Right lobe of liver (tissue), 6 donors: ENCODE results near the gene MEG3. TPM values are rescaled to one million over a fixed set of nuclear protein-coding genes. Genes with fewer than 3 reads are reported as not detected.
A peak's percentile ranks its signal among the peaks of the same experiment; 100 is the strongest.

ENCODE experiments used
- ATAC-seq, 4 donors: fragments of 200-7000 bp; cut with Tn5 transposase; one replicate each; pipeline ENCODE4 v1.9.1; 2020; ENCODE audit warnings: mild to moderate bottlenecking in 4 of 4, moderate library complexity in 4 of 4
- DNase-seq, 3 donors: peaks; one replicate each; pipeline ENCODE4 v3.0.0-alpha.2; 2020
- H3K27ac ChIP-seq, 3 donors: fragments of 200-600 bp; one replicate each; pipeline ENCODE4 v1.8.0; 2022
- H3K27me3 ChIP-seq, 2 donors: fragments of 200-600 bp; one replicate each; pipeline ENCODE4 v1.8.0; 2022
- H3K36me3 ChIP-seq, 4 donors: fragments of 200-600 bp; sonication (generic) in 1 of 4; one replicate each; pipeline versions ENCODE4 v1.5.1 to v1.8.0; 2017 to 2022; ENCODE audit warnings: control low read depth in 1 of 4
- H3K4me1 ChIP-seq, 4 donors: fragments of 200-600 bp; sonication (generic) in 1 of 4; one replicate each; pipeline versions ENCODE4 v1.5.1 to v1.8.0; 2017 to 2022; ENCODE audit warnings: control low read depth in 1 of 4
- H3K4me3 ChIP-seq, 3 donors: fragments of 200-600 bp; one replicate each; pipeline ENCODE4 v1.8.0; 2022
- H3K9me3 ChIP-seq, 4 donors: fragments of 200-600 bp; sonication (generic) in 1 of 4; one replicate each; pipeline versions ENCODE4 v1.5.1 to v1.8.0; 2017 to 2022; ENCODE audit warnings: control low read depth in 1 of 4
- CTCF ChIP-seq, 4 donors: fragments of 200-600 bp in 3 of 4; fragments of 450-650 bp in 1 of 4; IDR thresholded peaks; one replicate each; pipeline versions ENCODE4 v1.5.1 to v1.8.0; 2016 to 2022; ENCODE audit warnings: antibody characterized with exemption in 4 of 4, mild to moderate bottlenecking in 2 of 4
- POLR2A ChIP-seq: fragments of 450-650 bp; IDR thresholded peaks from one replicate; pipeline ENCODE4 v1.6.1; 2017; ENCODE audit warnings: antibody characterized with exemption, mild to moderate bottlenecking
- WGBS: methylation state at CpG from one replicate; pipeline ENCODE4 v1.1.6; 2018; ENCODE audit warnings: low coverage, low lambda C conversion rate; ENCODE audit not compliant: insufficient coverage; ENCODE audit errors: missing lambda C conversion rate; 5-methylcytosine and 5-hydroxymethylcytosine counted together
- intact Hi-C, 2 donors: fragments of 100-400 bp; cut with DNase I; formaldehyde crosslinking; loops; one replicate each; pipeline versions ENCODE4 v1.11.2 to v1.14.1; 2022
- total RNA-seq, 6 experiments: library from RNA; depleted of rRNA in 2 of 6; stranded (reverse); fragments of >200 nt in 2 of 6; fragmentation: NEBNext Ultra II Directional in 3 of 6; extraction: Animal tissue kit (Norgen Biotek cat#: 25700) in 3 of 6; gene quantifications; one replicate each; pipeline versions ENCODE4 v1.1.0 to v1.2.4, GENCODE V29; 2016 to 2023
- donor health status: DM: no; HTN: yes; CAD: no.
- donor health status: DM: no; HTN: no; CAD: no.
- donor health status: DM: no; HTN: no; CAD: no.
- donor health status: DM: no; HTN: yes; CAD: no.
- donor health status: DM: no; HTN: yes; CAD: no.

MEG3 gene
- total RNA-seq, 6 experiments from 2014 or later: 5.7 to 43.7 (median 23.9) TPM

GRCh38 chr14:100862277-100862676 is 36.4 kb downstream of the MEG3 start:
- Histone ChIP-seq H3K27me3 (no peaks in the 10 kb centered on the region), H3K4me3 (no peak overlapping the region), H3K27ac (no peak overlapping the region), H3K36me3 (no peaks in the 10 kb centered on the region), H3K9me3 (no peaks in the 10 kb centered on the region), H3K4me1 (no peaks in the 10 kb centered on the region)
- intact Hi-C loops: no loop called here
- TF ChIP-seq POLR2A (no peak), CTCF (IDR thresholded peaks at IDR 0.05) (no peak)
- DNase-seq (peak in 1 of 3 donors; percentile 48), ATAC-seq (no peak)
- 72% methylated on average over 3 of the region's 3 CpGs for WGBS

DNA sequence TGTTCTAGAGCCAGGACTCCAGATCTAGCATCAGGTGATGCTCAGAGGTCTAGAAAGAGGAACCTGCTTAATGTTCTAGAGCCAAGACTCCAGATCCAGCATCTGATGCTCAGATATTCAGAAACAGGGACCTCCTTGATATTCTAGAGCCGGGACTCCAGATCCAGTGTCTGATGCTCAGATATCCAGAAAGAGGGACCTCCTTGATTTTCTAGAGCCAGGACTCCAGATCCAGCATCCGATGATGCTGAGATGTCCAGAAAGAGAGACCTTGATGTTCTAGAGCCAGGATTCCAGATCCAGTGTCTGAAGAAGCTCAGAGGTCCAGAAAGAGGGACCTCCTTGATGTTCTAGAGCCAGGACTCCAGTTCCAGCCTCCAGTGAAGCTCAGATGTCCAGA is 36.9 kb downstream of the MEG3 start:
- H3K27me3 ChIP-seq: no peaks in the 10 kb centered on the region
- no peaks in the 10 kb centered on the region for H3K36me3 ChIP-seq
- WGBS: 63% methylated on average over 2 of the region's 2 CpGs
- intact Hi-C loops: no loop called here
- no peaks in the 10 kb centered on the region for H3K4me1 ChIP-seq
- ATAC-seq: no peak
- H3K4me3 ChIP-seq: no peak overlapping the region
- DNase-seq: no peak
- no peak overlapping the region for H3K27ac ChIP-seq
- no peaks in the 10 kb centered on the region for H3K9me3 ChIP-seq
- TF ChIP-seq CTCF (IDR thresholded peaks at IDR 0.05): no peak
- TF ChIP-seq POLR2A: no peak

- Histone ChIP-seq H3K4me3 (no peak overlapping the region), H3K36me3 (no peaks in the 10 kb centered on the region), H3K27me3 (no peaks in the 10 kb centered on the region), H3K9me3 (no peaks in the 10 kb centered on the region), H3K4me1 (no peaks in the 10 kb centered on the region), H3K27ac (no peak overlapping the region)
- TF ChIP-seq CTCF (IDR thresholded peaks at IDR 0.05) (no peak), POLR2A (no peak)
- intact Hi-C loops: no loop called here
- no peak for DNase-seq
- no peak for ATAC-seq
- WGBS: 46% methylated on average over 4 of the region's 10 CpGs
Measured at GRCh38 chr14:100864206-100864605, 38.3 kb downstream of the MEG3 start.

- Histone ChIP-seq H3K4me3 (no peak overlapping the region), H3K27ac (no peak overlapping the region), H3K36me3 (no peaks in the 10 kb centered on the region), H3K9me3 (no peaks in the 10 kb centered on the region), H3K27me3 (no peaks in the 10 kb centered on the region), H3K4me1 (no peaks in the 10 kb centered on the region)
- intact Hi-C loops: no loop called here
- ATAC-seq (no peak), DNase-seq (peak in 1 of 3 donors; percentile 26)
- WGBS: 52% methylated on average over 6 of the region's 9 CpGs
- TF ChIP-seq POLR2A: no peak
- no peak for TF ChIP-seq CTCF (IDR thresholded peaks at IDR 0.05)
Measured at GRCh38 chr14:100864960-100865681, 39.2 kb downstream of the MEG3 start.
